Body of pancreas (tissue), 4 donors: Measurements from ENCODE around the gene GPR132.
"Not testable (repeated sequence)": the region's sequence is repeated elsewhere in the genome, so short reads cannot be mapped to it uniquely, and the experiment has no call there.

ENCODE experiments used
- CTCF ChIP-seq, 7 experiments: fragments of 450-650 bp in 4 of 7; fragments of 200-600 bp in 3 of 7; sonication (generic) in 3 of 7; IDR thresholded peaks; one replicate each; pipeline ENCODE4 v1.5.1; 2016 to 2019; ENCODE audit warnings: antibody characterized with exemption in 7 of 7
- POLR2A ChIP-seq, 3 donors: fragments of 450-650 bp; IDR thresholded peaks; one replicate each; pipeline ENCODE4 v1.6.1; 2016; ENCODE audit warnings: antibody characterized with exemption in 3 of 3, mild to moderate bottlenecking in 2 of 3

GRCh38 chr14:105063506-105063905 lies 1.7 kb downstream of the GPR132 start:
- not testable (repeated sequence) for TF ChIP-seq CTCF, POLR2A (IDR thresholded peaks at IDR 0.05)
